ENCODE results near the gene ZNF672. TPM values are rescaled to one million over a fixed set of nuclear protein-coding genes. Genes with fewer than 3 reads are reported as not detected.

The ZNF672 gene
- total and polyA plus RNA-seq, 2 experiments from 2014 or later, result 10.3 to 39.7 TPM

DNA sequence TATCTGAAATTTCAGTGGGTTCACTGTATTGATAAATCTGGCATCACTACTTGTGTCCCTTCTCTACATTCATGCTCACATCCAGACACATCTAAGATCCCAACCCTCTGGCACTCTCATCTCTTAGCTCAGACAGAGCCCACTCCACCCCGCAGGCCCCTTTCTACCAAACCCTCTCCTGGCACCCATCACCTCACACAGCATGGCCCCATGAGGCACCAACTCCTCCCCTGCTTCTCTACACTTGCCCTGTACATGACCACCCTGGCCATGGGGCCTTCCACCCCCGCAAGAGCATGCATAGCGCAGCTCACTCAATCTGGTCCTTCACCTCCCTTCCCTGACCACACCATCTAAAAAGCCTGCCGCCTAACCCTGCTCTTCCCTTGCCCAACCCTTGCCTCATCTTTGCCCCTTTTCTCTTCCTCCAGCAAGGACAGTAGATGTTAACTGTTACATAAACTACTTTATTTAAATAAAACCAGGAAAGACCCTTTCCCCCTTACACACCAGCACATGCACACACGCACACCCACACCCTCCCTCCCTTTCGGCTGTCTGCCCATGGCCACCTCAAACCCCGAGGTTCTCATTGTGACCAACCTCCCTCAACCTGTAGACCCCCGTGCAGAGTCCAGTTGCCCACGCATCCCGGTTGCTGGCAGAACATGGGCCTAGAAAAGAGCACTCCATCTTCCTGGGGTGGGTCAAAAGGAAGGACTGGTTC, 27.9 kb upstream of the ZNF672 start (continued):
- TF ChIP-seq, protein P1, sequence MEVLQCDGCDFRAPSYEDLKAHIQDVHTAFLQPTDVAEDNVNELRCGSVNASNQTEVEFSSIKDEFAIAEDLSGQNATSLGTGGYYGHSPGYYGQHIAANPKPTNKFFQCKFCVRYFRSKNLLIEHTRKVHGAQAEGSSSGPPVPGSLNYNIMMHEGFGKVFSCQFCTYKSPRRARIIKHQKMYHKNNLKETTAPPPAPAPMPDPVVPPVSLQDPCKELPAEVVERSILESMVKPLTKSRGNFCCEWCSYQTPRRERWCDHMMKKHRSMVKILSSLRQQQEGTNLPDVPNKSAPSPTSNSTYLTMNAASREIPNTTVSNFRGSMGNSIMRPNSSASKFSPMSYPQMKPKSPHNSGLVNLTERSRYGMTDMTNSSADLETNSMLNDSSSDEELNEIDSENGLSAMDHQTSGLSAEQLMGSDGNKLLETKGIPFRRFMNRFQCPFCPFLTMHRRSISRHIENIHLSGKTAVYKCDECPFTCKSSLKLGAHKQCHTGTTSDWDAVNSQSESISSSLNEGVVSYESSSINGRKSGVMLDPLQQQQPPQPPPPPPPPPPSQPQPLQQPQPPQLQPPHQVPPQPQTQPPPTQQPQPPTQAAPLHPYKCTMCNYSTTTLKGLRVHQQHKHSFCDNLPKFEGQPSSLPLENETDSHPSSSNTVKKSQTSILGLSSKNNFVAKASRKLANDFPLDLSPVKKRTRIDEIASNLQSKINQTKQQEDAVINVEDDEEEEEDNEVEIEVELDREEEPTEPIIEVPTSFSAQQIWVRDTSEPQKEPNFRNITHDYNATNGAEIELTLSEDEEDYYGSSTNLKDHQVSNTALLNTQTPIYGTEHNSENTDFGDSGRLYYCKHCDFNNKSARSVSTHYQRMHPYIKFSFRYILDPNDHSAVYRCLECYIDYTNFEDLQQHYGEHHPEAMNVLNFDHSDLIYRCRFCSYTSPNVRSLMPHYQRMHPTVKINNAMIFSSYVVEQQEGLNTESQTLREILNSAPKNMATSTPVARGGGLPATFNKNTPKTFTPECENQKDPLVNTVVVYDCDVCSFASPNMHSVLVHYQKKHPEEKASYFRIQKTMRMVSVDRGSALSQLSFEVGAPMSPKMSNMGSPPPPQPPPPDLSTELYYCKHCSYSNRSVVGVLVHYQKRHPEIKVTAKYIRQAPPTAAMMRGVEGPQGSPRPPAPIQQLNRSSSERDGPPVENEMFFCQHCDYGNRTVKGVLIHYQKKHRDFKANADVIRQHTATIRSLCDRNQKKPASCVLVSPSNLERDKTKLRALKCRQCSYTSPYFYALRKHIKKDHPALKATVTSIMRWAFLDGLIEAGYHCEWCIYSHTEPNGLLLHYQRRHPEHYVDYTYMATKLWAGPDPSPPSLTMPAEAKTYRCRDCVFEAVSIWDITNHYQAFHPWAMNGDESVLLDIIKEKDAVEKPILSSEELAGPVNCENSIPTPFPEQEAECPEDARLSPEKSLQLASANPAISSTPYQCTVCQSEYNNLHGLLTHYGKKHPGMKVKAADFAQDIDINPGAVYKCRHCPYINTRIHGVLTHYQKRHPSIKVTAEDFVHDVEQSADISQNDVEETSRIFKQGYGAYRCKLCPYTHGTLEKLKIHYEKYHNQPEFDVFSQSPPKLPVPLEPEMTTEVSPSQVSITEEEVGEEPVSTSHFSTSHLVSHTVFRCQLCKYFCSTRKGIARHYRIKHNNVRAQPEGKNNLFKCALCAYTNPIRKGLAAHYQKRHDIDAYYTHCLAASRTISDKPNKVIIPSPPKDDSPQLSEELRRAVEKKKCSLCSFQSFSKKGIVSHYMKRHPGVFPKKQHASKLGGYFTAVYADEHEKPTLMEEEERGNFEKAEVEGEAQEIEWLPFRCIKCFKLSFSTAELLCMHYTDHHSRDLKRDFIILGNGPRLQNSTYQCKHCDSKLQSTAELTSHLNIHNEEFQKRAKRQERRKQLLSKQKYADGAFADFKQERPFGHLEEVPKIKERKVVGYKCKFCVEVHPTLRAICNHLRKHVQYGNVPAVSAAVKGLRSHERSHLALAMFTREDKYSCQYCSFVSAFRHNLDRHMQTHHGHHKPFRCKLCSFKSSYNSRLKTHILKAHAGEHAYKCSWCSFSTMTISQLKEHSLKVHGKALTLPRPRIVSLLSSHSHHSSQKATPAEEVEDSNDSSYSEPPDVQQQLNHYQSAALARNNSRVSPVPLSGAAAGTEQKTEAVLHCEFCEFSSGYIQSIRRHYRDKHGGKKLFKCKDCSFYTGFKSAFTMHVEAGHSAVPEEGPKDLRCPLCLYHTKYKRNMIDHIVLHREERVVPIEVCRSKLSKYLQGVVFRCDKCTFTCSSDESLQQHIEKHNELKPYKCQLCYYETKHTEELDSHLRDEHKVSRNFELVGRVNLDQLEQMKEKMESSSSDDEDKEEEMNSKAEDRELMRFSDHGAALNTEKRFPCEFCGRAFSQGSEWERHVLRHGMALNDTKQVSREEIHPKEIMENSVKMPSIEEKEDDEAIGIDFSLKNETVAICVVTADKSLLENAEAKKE (CRISPR knock-in tag; IDR thresholded peaks at IDR 0.05), result no peak

- Histone ChIP-seq H4K20me1 (replicated peaks; ENCODE audit: insufficient read depth) (no peaks in the 10 kb centered on the region; the same call in 1 of the 2 replicates), H3K27ac (ENCODE audit: low read depth) (no peak overlapping the region), H3K4me2 (no peak overlapping the region), H3K27me3 (ENCODE audit: insufficient read depth) (no peaks in the 10 kb centered on the region), H2AFZ (no peak overlapping the region), H3K4me1 (ENCODE audit: insufficient read depth) (0 out of 2 replicates have a peak, but pooled peaks cover 5% of the 10 kb centered on the region), H3K36me3 (ENCODE audit: insufficient read depth) (peaks cover 6% of the 10 kb centered on the region; the same call in 1 of the 2 replicates), H3K4me3 (no peak overlapping the region), H3K79me2 (replicated peaks; ENCODE audit: insufficient read depth) (no peaks in the 10 kb centered on the region), H3F3A (replicated peaks; ENCODE audit: low read depth) (no peaks in the 10 kb centered on the region), H3K9me2 (ENCODE audit: insufficient read depth) (no peaks in the 10 kb centered on the region)
- Mint-ChIP-seq H3K4me3 (no peak overlapping the region), H3K36me3 (ENCODE audit: low read depth) (peaks cover 42% of the 10 kb centered on the region), H3K9me3 (peaks cover 1% of the 10 kb centered on the region; the same call in 1 of the 3 replicates), H3K27me3 (ENCODE audit: insufficient read depth, low read depth, poor library complexity) (peaks cover 15% of the 10 kb centered on the region), H3K27ac (no peak overlapping the region), H3K4me1 (peaks cover 6% of the 10 kb centered on the region)
- no peak for DNase-seq (ENCODE audit: low spot score)
- no peak for ATAC-seq
- TF ChIP-seq POLR2AphosphoS5 (IDR thresholded peaks at IDR 0.05; ENCODE audit: low read depth), result no peak
- TF ChIP-seq, protein P1 (CRISPR knock-in tag; IDR thresholded peaks at IDR 0.05), result no peak
- no peak for TF ChIP-seq EZH2phosphoT487 (IDR thresholded peaks at IDR 0.05; ENCODE audit: unreplicated experiment)
- TF ChIP-seq, protein P2, sequence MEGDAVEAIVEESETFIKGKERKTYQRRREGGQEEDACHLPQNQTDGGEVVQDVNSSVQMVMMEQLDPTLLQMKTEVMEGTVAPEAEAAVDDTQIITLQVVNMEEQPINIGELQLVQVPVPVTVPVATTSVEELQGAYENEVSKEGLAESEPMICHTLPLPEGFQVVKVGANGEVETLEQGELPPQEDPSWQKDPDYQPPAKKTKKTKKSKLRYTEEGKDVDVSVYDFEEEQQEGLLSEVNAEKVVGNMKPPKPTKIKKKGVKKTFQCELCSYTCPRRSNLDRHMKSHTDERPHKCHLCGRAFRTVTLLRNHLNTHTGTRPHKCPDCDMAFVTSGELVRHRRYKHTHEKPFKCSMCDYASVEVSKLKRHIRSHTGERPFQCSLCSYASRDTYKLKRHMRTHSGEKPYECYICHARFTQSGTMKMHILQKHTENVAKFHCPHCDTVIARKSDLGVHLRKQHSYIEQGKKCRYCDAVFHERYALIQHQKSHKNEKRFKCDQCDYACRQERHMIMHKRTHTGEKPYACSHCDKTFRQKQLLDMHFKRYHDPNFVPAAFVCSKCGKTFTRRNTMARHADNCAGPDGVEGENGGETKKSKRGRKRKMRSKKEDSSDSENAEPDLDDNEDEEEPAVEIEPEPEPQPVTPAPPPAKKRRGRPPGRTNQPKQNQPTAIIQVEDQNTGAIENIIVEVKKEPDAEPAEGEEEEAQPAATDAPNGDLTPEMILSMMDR (conservative IDR thresholded peaks at IDR 0.05; ENCODE audit: low read depth in 2 of 2), result no peak
- no peak for TF ChIP-seq JUNB (IDR thresholded peaks at IDR 0.05; ENCODE audit: unreplicated experiment)
Measured at GRCh38 chr1:248810727-248811513, 27.1 kb upstream of the ZNF672 start.
